Central memory CD8-positive, alpha-beta T cell (primary cell): ENCODE results near the gene OCA2.

Experiments used
- ATAC-seq: fragments of 150-1000 bp; cut with Tn5 transposase; replicated peaks from 2 replicates; pipeline ENCODE4 v1.10.0; 2022; ENCODE audit warnings: mild to moderate bottlenecking, moderate FRiP score, moderate number of reproducible peaks; ENCODE audit not compliant: poor library complexity, severe bottlenecking; ENCODE audit errors: extremely low read depth
- DNase-seq, 2 donors: peaks; one replicate each; pipeline ENCODE4 v3.0.0; 2021; ENCODE audit warnings: low spot score in 2 of 2
- H3K27ac Mint-ChIP-seq: one replicate; pipeline ENCODE4 v1.8.0; 2022; ENCODE audit warnings: low read depth, mild to moderate bottlenecking, moderate library complexity, mixed read lengths
- H3K27me3 Mint-ChIP-seq: one replicate; pipeline ENCODE4 v1.8.0; 2022; ENCODE audit warnings: mixed read lengths
- H3K36me3 Mint-ChIP-seq: one replicate; pipeline ENCODE4 v1.8.0; 2022; ENCODE audit warnings: mild to moderate bottlenecking, moderate library complexity, mixed read lengths; ENCODE audit not compliant: insufficient read depth
- H3K4me1 Mint-ChIP-seq: one replicate; pipeline ENCODE4 v1.8.0; 2022; ENCODE audit warnings: mixed read lengths
- H3K4me3 Mint-ChIP-seq: one replicate; pipeline ENCODE4 v1.8.0; 2022; ENCODE audit warnings: mild to moderate bottlenecking, moderate library complexity, mixed read lengths
- H3K9me3 Mint-ChIP-seq: one replicate; pipeline ENCODE4 v1.8.0; 2022; ENCODE audit warnings: mixed read lengths

Gene OCA2

DNA sequence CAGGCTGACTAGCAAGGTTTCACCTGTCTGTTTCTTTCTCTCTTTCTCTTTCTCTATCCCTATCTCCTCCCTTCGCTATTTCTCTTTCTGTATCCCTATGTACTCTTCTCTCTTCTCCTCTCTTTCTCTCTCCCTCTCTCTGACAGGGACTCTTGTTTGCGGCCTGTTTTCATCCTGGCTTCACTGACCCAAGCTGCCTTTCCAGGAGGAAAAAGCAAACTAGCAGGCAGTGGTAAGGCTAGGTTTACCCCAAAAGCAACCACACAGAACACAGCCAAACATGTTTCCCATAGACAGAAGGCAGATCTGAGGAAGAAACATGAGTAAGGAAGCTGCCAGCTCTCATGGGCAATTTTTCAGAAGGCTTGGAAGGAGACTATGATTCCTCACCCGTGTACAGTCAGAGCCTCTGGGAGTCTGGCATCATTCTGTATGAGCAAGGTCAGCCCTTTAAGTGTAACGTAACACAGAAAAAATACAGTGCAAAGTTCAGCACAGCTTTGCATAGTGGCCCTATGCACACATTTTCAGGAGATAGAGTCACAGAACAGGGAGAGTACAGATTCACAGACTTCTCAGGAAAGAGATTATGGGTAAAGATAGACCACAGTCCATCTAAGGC is 61.0 kb downstream of the OCA2 start:
- Mint-ChIP-seq H3K36me3 (no peaks in the 10 kb centered on the region), H3K27ac (no peak overlapping the region), H3K4me3 (no peak overlapping the region), H3K4me1 (no peaks in the 10 kb centered on the region), H3K9me3 (no peaks in the 10 kb centered on the region), H3K27me3 (peaks cover 27% of the 10 kb centered on the region)
- no peak for DNase-seq
- ATAC-seq = no peak

GRCh38 chr15:28033443-28033842 is 65.7 kb downstream of the OCA2 start:
- no peaks in the 10 kb centered on the region for H3K9me3 Mint-ChIP-seq
- ATAC-seq (no peak), DNase-seq (no peak)
- no peak overlapping the region for H3K4me3 Mint-ChIP-seq
- peaks cover 19% of the 10 kb centered on the region for H3K27me3 Mint-ChIP-seq
- H3K36me3 Mint-ChIP-seq = no peaks in the 10 kb centered on the region
- no peaks in the 10 kb centered on the region for H3K4me1 Mint-ChIP-seq
- H3K27ac Mint-ChIP-seq = no peak overlapping the region

DNA sequence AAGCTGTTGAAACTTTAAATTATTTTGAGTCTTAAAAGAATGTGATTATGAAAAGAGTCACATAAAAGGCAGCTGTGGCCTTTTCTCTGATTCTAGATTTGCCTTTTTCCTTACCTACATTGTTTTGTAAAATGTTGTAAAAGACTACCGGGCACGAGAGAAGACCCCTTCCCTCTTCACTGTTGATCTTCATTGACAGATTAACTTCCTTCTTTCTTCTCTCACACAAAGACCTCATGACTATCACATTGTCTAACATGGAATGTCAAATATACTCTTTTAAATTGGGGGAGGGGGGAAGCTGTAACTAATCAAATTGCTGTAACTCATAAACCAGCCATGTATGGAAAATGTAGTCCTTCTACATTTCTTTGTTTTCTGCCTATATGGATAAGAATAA is 68.3 kb downstream of the OCA2 start:
- DNase-seq (no peak), ATAC-seq (no peak)
- Mint-ChIP-seq H3K36me3 (no peaks in the 10 kb centered on the region), H3K27ac (no peak overlapping the region), H3K4me1 (no peaks in the 10 kb centered on the region), H3K9me3 (no peaks in the 10 kb centered on the region), H3K27me3 (no peaks in the 10 kb centered on the region), H3K4me3 (no peak overlapping the region)

DNA sequence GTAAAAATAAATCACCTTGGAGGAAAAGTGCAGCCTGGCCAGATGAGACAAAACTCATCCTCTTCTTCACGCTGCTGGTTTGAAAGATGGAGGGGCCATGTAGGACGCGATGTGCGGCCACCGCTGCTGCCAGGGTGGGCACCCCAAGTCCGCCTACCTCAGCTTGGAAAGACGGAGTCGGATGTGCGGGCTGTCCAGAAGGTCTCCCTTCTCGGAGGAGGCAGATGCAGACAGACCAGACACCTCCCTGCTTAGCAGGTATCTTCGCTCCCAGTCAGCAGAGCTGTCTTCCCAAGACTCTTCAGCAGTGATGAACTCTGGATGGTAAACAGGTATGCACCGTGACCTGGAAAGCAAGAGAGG is 71.4 kb downstream of the OCA2 start:
- ATAC-seq (no peak), DNase-seq (no peak)
- Mint-ChIP-seq H3K27me3 (no peaks in the 10 kb centered on the region), H3K9me3 (no peaks in the 10 kb centered on the region), H3K27ac (no peak overlapping the region), H3K36me3 (no peaks in the 10 kb centered on the region), H3K4me1 (no peaks in the 10 kb centered on the region), H3K4me3 (no peak overlapping the region)

GRCh38 chr15:28026764-28027713 is 72.1 kb downstream of the OCA2 start:
- Mint-ChIP-seq H3K4me1 (no peaks in the 10 kb centered on the region), H3K36me3 (no peaks in the 10 kb centered on the region), H3K27ac (no peak overlapping the region), H3K27me3 (no peaks in the 10 kb centered on the region), H3K4me3 (no peak overlapping the region), H3K9me3 (no peaks in the 10 kb centered on the region)
- ATAC-seq = no peak
- no peak for DNase-seq

DNA sequence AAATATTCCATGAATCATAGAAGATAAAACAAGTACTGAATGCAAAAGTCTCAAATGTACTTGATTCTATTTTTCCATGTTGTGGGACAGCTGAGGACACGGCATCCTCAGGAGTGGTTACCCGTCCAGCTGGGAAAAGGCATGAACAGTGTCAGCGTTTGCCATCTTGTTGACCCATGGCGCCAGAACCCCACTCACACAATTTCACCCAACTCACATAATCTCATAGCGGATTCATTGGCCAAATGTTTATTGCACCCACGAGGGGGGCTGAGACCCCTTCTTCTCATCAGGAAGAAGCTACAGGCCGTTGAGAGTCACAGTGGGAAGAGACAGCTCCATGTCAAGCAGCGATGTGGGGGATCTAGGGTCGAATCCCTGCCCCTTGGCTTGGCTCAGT is 72.9 kb downstream of the OCA2 start:
- no peak overlapping the region for H3K27ac Mint-ChIP-seq
- no peak overlapping the region for H3K4me3 Mint-ChIP-seq

DNA sequence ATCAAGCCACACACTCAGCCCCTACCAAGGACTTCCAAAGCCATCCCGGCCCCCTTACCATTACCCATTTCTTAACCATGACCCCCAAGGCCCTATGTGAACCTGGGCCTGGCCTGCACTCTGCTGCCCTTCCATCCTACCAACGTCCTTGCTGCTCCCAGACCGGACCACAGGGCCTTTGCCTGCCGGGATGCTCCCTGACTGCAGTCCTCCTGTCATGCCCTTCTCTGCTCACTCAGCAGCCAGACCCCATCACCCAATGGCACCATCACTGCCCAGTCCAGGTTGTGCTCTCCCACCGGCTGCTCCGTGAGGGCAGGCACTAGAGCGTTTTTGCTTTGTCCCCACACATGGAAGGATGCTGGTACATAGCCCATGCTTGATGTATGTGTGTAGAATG is 73.7 kb downstream of the OCA2 start:
- DNase-seq (no peak), ATAC-seq (no peak)
- Mint-ChIP-seq H3K36me3 (peaks cover 1% of the 10 kb centered on the region), H3K4me3 (no peak overlapping the region), H3K4me1 (no peaks in the 10 kb centered on the region), H3K27ac (no peak overlapping the region), H3K9me3 (no peaks in the 10 kb centered on the region), H3K27me3 (no peaks in the 10 kb centered on the region)

More for the DNA sequence above, 72.9 kb downstream of the OCA2 start:
- ATAC-seq (no peak), DNase-seq (no peak)
- H3K4me1 Mint-ChIP-seq = no peaks in the 10 kb centered on the region
- H3K36me3 Mint-ChIP-seq = peaks cover 1% of the 10 kb centered on the region
- no peaks in the 10 kb centered on the region for H3K9me3 Mint-ChIP-seq
- H3K27me3 Mint-ChIP-seq = no peaks in the 10 kb centered on the region

DNA sequence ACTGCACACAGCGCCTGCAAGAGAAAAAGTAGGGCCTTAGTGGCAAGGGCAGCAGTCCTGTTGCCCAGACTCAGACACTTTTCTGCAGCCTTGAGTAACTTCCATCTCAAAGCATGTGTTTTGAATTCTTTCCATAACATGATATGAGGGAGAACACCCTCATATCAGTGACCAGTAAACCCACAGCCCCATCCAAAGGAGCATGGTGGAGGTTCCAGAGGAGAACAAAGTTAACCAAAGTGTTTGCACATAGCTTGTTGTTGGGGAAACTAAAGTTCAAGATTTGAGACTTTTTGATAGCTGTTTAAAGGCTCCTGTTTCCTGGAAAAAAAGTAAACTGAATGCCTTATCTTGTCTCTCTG is 74.2 kb downstream of the OCA2 start:
- Mint-ChIP-seq H3K9me3 (no peaks in the 10 kb centered on the region), H3K27me3 (no peaks in the 10 kb centered on the region), H3K4me3 (no peak overlapping the region), H3K36me3 (peaks cover 1% of the 10 kb centered on the region), H3K4me1 (no peaks in the 10 kb centered on the region), H3K27ac (no peak overlapping the region)
- DNase-seq = no peak
- no peak for ATAC-seq

DNA sequence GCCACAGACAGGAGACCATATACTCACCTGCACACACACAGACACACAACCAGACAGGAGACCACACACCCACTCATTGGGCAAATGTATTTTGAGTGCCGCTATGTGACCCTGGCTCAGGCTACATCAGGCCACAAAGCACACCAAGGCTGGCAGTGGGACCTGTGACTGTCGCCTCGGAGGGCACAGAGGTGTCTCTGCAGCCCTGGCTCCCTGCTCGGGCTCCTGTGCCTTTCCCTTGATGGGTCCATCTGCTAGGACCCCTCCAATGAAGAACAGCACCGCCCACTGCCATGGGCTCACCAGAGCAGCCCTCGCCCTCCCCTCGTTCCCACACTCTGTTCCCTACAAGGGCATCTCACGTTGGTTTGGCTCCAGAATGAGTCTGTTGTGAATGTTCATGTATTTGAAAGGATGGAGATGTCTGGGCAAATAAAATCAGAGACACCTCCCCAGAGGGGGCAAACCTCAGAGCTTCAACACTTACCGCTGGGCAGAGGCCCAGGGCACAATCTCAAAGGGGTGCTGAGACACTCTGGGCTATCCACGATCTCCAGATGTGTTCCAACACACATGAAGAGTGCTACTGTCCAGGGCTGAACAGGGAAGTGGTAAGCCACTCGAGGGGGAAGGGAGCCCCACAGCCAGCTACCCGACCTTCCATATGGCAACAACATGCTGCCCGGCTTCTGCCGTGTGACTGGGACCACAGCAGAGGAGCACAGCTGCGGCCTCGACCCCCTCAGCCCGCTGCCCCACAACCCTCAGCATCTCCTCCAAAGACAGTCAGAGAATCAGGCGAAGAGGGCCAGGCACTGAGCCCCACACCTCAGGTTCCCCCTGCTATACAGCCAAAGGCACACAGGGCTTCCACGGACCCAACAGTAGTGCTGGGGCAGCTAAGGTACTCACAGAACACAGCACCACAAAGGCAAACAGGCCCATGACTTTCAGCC is 74.9 kb downstream of the OCA2 start:
- ATAC-seq = no peak
- Mint-ChIP-seq H3K4me1 (no peaks in the 10 kb centered on the region), H3K36me3 (peaks cover 1% of the 10 kb centered on the region), H3K4me3 (no peak overlapping the region), H3K9me3 (no peaks in the 10 kb centered on the region), H3K27ac (no peak overlapping the region), H3K27me3 (no peaks in the 10 kb centered on the region)
- no peak for DNase-seq

DNA sequence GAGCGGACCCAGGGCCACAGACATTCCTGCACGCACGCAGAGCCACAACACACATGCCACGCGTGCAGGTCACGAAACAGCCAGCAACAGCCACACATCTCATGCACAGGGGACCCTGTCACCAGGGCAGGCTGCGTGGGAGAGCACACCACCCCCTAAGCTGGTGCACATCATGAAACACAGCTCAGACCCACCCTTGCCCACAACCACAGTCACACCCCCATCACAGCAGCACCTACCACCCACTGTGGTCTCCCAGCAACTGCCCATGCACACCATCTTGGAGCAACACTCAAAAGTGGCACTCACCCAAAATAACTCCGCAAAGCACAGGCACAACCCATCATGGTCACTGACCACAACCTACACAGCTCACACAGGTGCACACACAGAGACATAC is 75.7 kb downstream of the OCA2 start:
- H3K27ac Mint-ChIP-seq = no peak overlapping the region
- no peaks in the 10 kb centered on the region for H3K4me1 Mint-ChIP-seq
- H3K27me3 Mint-ChIP-seq = peaks cover 7% of the 10 kb centered on the region
- peaks cover 1% of the 10 kb centered on the region for H3K36me3 Mint-ChIP-seq
- no peak for ATAC-seq
- H3K9me3 Mint-ChIP-seq = no peaks in the 10 kb centered on the region
- H3K4me3 Mint-ChIP-seq = no peak overlapping the region
- no peak for DNase-seq

GRCh38 chr15:28022961-28023360 is 76.2 kb downstream of the OCA2 start:
- Mint-ChIP-seq H3K27ac (no peak overlapping the region), H3K4me3 (no peak overlapping the region), H3K4me1 (no peaks in the 10 kb centered on the region), H3K36me3 (peaks cover 1% of the 10 kb centered on the region), H3K27me3 (peaks cover 11% of the 10 kb centered on the region), H3K9me3 (no peaks in the 10 kb centered on the region)
- DNase-seq (no peak), ATAC-seq (no peak)

- Mint-ChIP-seq H3K9me3 (no peaks in the 10 kb centered on the region), H3K4me3 (no peak overlapping the region), H3K27me3 (peaks cover 11% of the 10 kb centered on the region), H3K27ac (no peak overlapping the region), H3K4me1 (no peaks in the 10 kb centered on the region), H3K36me3 (peaks cover 1% of the 10 kb centered on the region)
- no peak for ATAC-seq
- no peak for DNase-seq
Measured at GRCh38 chr15:28022181-28022580, 76.9 kb downstream of the OCA2 start.
